HepG2 (cell line): ENCODE measurements around the gene MEPCE. TPM values are rescaled to one million over a fixed set of nuclear protein-coding genes. Genes with fewer than 3 reads are reported as not detected.
A peak's percentile ranks its signal among the peaks of the same experiment; 100 is the strongest.

Source experiments
- AHDC1 ChIP-seq: sonication (generic); formaldehyde crosslinking; IDR thresholded peaks from 2 replicates; pipeline ENCODE4 v1.5.1; 2020; ENCODE audit warnings: mild to moderate bottlenecking, missing genetic modification reagents, borderline replicate concordance
- FOSL2 ChIP-seq: sonication (generic); formaldehyde crosslinking; IDR thresholded peaks from 2 replicates; pipeline ENCODE4 v1.4.0; 2020; ENCODE audit warnings: missing genetic modification reagents
- MXD3 ChIP-seq: IDR thresholded peaks from 2 replicates; pipeline ENCODE4 v1.6.1; 2016; ENCODE audit warnings: mild to moderate bottlenecking, missing biosample characterization, missing genetic modification reagents
- PPARG ChIP-seq: conservative IDR thresholded peaks from 2 replicates; pipeline ENCODE4 v1.6.1; 2016; ENCODE audit warnings: missing biosample characterization, missing genetic modification reagents
- SPEN ChIP-seq: sonication (generic); formaldehyde crosslinking; IDR thresholded peaks from 2 replicates; pipeline ENCODE4 v1.5.1; 2020; ENCODE audit warnings: low read depth, mild to moderate bottlenecking, missing genetic modification reagents
- TARDBP ChIP-seq: sonication (generic); formaldehyde crosslinking; IDR thresholded peaks from 2 replicates; pipeline ENCODE4 v1.8.0; 2022; ENCODE audit warnings: mild to moderate bottlenecking, missing genetic modification reagents
- ZNF318 ChIP-seq: sonication (generic); formaldehyde crosslinking; IDR thresholded peaks from 2 replicates; pipeline ENCODE4 v1.4.0; 2020; ENCODE audit warnings: mild to moderate bottlenecking, missing genetic modification reagents
- polyA plus RNA-seq, 8 experiments: library from polyadenylated mRNA; depleted of rRNA in 3 of 8; stranded (reverse) in 7 of 8; unstranded in 1 of 8; fragments of >200 nt; fragmentation: Illumina TruSeq in 4 of 8; extraction: Trizol in 4 of 8; gene quantifications; 2 replicates each; pipeline versions ENCODE4 v1.2.1 to v1.2.3, GENCODE V29; 2011 to 2016; ENCODE audit warnings: low read depth in 4 of 8, missing spikeins in 1 of 8, mixed read lengths in 1 of 8; ENCODE audit not compliant: insufficient read depth in 1 of 8
- total RNA-seq, 5 experiments: library from RNA; depleted of rRNA; stranded (reverse); fragments of >200 nt; fragmentation: Illumina TruSeq; extraction: Trizol; gene quantifications; 2 replicates each; pipeline ENCODE4 v1.2.3, GENCODE V29; 2016; ENCODE audit warnings: low read depth in 1 of 5

MEPCE gene
- total and polyA plus RNA-seq, 2 of the 13 experiments (the other 11 are each of a cell fraction or from before 2014, with no cell fraction given) = 12.3 to 26.0 TPM

GRCh38 chr7:100444311-100445278 lies 15.0 kb downstream of the MEPCE start (continued):
- TF ChIP-seq ZNF318 (0 out of 2 replicates have a peak, but pooled peaks have one; percentile 30), SPEN (peak; percentile 83), FOSL2 (CRISPR knock-in tag) (peak; percentile 93), MXD3 (peak; percentile 38; the same call in 1 of the 2 replicates), AHDC1 (CRISPR knock-in tag) (0 out of 2 replicates have a peak, but pooled peaks have one; percentile 52), TARDBP (peak; percentile 89), PPARG (CRISPR knock-in tag) (peak; percentile 93)
